Measurements from ENCODE around the gene RPIA.

DNA sequence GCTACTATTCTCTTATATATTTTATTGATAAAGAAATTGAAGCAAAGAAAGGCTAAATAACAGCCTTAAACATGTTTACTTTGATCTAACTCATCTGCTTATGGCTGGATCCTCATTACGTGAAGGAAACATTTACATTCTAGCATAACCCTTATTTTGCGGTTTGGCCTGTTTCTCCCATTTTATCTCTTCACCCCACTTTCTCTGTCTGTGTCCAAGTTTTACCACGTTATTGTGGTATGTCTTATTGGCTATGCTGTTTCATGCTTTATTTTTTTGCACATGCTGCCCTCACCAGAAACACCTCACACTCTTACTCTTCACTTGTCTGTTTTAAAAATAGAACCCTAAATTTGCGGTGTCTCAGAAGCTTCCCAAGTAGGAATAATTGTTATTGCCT is 78.5 kb downstream of the RPIA start:
- TF ChIP-seq, protein P1, sequence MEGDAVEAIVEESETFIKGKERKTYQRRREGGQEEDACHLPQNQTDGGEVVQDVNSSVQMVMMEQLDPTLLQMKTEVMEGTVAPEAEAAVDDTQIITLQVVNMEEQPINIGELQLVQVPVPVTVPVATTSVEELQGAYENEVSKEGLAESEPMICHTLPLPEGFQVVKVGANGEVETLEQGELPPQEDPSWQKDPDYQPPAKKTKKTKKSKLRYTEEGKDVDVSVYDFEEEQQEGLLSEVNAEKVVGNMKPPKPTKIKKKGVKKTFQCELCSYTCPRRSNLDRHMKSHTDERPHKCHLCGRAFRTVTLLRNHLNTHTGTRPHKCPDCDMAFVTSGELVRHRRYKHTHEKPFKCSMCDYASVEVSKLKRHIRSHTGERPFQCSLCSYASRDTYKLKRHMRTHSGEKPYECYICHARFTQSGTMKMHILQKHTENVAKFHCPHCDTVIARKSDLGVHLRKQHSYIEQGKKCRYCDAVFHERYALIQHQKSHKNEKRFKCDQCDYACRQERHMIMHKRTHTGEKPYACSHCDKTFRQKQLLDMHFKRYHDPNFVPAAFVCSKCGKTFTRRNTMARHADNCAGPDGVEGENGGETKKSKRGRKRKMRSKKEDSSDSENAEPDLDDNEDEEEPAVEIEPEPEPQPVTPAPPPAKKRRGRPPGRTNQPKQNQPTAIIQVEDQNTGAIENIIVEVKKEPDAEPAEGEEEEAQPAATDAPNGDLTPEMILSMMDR (conservative IDR thresholded peaks at IDR 0.05 in 1 of 2, IDR thresholded peaks at IDR 0.05 in 1 of 2; ENCODE audit: low read depth in 1 of 2, low read length in 2 of 2), result no peak
- no peak for TF ChIP-seq EZH2 (IDR thresholded peaks at IDR 0.05; ENCODE audit: low read length, missing control alignments)
